HG03159 (cell line): ENCODE results near the gene AQP4.

Source experiments
- ATAC-seq: cut with Tn5 transposase; IDR thresholded peaks from one replicate; pipeline ENCODE4 v1.9.1; 2021; ENCODE audit warnings: mild to moderate bottlenecking, moderate library complexity; ENCODE audit not compliant: unreplicated experiment

Gene AQP4

GRCh38 chr18:26865557-26865956 is at the start of gene AQP4:
TSS of gene AQP4 (minus strand) at chr18:26865707. CDS start at chr18:26865689, 18 bp downstream.
- no peak for ATAC-seq

GRCh38 chr18:26911840-26912239 is 46.3 kb upstream of the AQP4 start:
- no peak for ATAC-seq

GRCh38 chr18:26909599-26910290 is 44.2 kb upstream of the AQP4 start:
- ATAC-seq: no peak

- ATAC-seq: no peak
Measured at GRCh38 chr18:26908906-26909305, 43.4 kb upstream of the AQP4 start.

GRCh38 chr18:26902291-26902690 is 36.8 kb upstream of the AQP4 start:
- ATAC-seq: no peak

- ATAC-seq: no peak
Measured at GRCh38 chr18:26901020-26901419, 35.5 kb upstream of the AQP4 start.

GRCh38 chr18:26894426-26894825 is 28.9 kb upstream of the AQP4 start:
- ATAC-seq: no peak

- ATAC-seq: no peak
Measured at GRCh38 chr18:26893996-26894395, 28.5 kb upstream of the AQP4 start.

GRCh38 chr18:26888259-26888658 is 22.8 kb upstream of the AQP4 start:
- no peak for ATAC-seq

- no peak for ATAC-seq
Measured at GRCh38 chr18:26875040-26875654, 9.6 kb upstream of the AQP4 start.

GRCh38 chr18:26874283-26874682 is 8.8 kb upstream of the AQP4 start:
- ATAC-seq: no peak

- ATAC-seq: no peak
Measured at GRCh38 chr18:26869640-26870039, 4.1 kb upstream of the AQP4 start.

- no peak for ATAC-seq
Measured at GRCh38 chr18:26868968-26869586, 3.6 kb upstream of the AQP4 start.

- no peak for ATAC-seq
Measured at GRCh38 chr18:26867471-26867870, 2.0 kb upstream of the AQP4 start.

GRCh38 chr18:26864658-26865057 is 849 bp downstream of the AQP4 start:
- ATAC-seq: no peak

GRCh38 chr18:26863921-26864497 is 1.5 kb downstream of the AQP4 start:
- ATAC-seq: no peak

- ATAC-seq: no peak
Measured at GRCh38 chr18:26863122-26863879, 2.2 kb downstream of the AQP4 start.

GRCh38 chr18:26862084-26862483 is 3.4 kb downstream of the AQP4 start:
- ATAC-seq: no peak

- no peak for ATAC-seq
Measured at GRCh38 chr18:26854292-26854881, 11.1 kb downstream of the AQP4 start.

- ATAC-seq: no peak
Measured at GRCh38 chr18:26853401-26853800, 12.1 kb downstream of the AQP4 start.

GRCh38 chr18:26843760-26844159 is 21.7 kb downstream of the AQP4 start:
- ATAC-seq: no peak
